Activated naive CD4-positive, alpha-beta T cell treated with anti-CD3 and anti-CD28 coated beads, Interleukin-2, amount 50 U/mL, for 24 hours (primary cell): ENCODE results near the gene S100A7.
"Not testable (repeated sequence)": the region's sequence is repeated elsewhere in the genome, so short reads cannot be mapped to it uniquely, and the experiment has no call there.

Experiments used
- H3K27ac Mint-ChIP-seq: one replicate; pipeline ENCODE4 v1.8.0; 2021; ENCODE audit warnings: mild to moderate bottlenecking, mixed read lengths
- H3K27me3 Mint-ChIP-seq: one replicate; pipeline ENCODE4 v1.8.0; 2021; ENCODE audit warnings: mixed read lengths
- H3K36me3 Mint-ChIP-seq: one replicate; pipeline ENCODE4 v1.8.0; 2021; ENCODE audit warnings: mixed read lengths
- H3K4me1 Mint-ChIP-seq: one replicate; pipeline ENCODE4 v1.8.0; 2021; ENCODE audit warnings: mixed read lengths
- H3K4me3 Mint-ChIP-seq: one replicate; pipeline ENCODE4 v1.8.0; 2021; ENCODE audit warnings: mild to moderate bottlenecking, mixed read lengths
- H3K9me3 Mint-ChIP-seq: one replicate; pipeline ENCODE4 v1.8.0; 2021; ENCODE audit warnings: mixed read lengths

Gene S100A7

DNA sequence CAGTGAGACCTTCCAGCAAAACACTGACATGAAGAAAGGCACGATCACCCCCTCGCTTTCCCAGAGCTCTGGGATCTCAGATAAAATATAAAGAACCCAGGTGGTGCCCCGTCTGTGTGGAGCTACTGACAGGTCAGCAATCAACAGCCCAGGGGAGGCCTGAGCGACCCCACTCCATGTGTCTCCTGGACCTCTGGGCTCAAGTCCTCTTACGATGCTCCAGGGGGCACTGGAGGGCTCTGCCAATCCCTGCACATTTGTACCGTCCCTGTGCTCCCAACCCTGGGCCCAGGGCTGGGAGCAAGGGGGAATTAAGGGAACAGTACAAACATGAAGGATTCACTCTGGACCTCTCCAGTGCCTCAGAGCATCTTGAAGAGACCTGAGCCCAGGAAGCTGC is 31.7 kb downstream of the S100A7 start:
- Mint-ChIP-seq H3K27me3 (peaks cover 23% of the 10 kb centered on the region), H3K9me3 (no peaks in the 10 kb centered on the region), H3K4me1 (no peaks in the 10 kb centered on the region), H3K27ac (no peak overlapping the region), H3K36me3 (no peaks in the 10 kb centered on the region), H3K4me3 (no peak overlapping the region)

DNA sequence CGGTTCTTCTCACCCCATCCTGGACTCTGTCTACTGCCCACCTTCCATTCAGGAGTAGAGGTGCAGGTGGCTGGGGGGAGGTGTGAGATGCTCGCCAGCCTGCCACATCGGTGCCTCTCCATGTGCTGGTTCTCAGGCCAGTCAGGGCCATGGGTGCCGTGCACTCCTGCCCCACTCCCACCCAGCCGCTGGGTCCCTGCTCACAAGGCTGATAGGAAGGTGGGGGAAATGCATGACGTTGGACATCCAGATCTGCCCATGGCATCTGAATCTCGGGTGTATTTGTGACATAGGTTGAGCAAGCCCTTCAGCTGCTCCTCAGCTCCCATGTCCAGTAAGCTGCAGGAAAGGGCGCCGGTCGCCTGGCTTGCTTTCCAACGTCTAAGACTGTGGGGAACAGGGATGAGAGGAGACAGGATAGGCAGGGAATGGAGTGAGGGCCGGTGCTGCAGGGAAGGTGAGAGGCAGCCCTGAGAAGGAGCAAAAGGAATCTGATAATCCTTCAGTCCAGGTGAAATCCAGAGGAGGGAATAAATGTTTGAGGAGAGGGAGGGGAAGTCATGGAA is 32.3 kb downstream of the S100A7 start:
- H3K36me3 Mint-ChIP-seq = no peaks in the 10 kb centered on the region
- no peak overlapping the region for H3K27ac Mint-ChIP-seq
- H3K4me1 Mint-ChIP-seq = no peaks in the 10 kb centered on the region
- H3K27me3 Mint-ChIP-seq = peaks cover 24% of the 10 kb centered on the region
- peaks cover 5% of the 10 kb centered on the region for H3K9me3 Mint-ChIP-seq
- H3K4me3 Mint-ChIP-seq = no peak overlapping the region

DNA sequence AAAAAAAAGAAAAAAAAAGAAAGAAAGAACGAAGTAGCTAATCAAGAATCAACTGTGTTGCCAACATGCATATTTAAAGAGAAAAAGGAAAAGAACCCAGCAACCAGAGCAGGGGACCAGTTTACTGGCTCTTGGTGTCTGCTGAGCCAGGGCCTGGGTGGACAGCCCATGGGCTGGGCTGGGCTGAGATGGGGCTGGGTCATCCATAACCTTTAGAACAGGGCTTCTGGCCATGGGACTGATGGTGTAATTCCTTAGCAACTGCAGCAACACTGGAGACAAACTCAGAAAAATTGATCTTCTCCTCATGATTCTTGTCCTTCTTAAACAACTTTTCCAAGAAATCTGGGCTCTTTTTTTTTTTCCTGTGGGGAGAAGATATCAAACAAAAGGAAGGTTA is 33.6 kb downstream of the S100A7 start:
- Mint-ChIP-seq H3K9me3 (peaks cover 6% of the 10 kb centered on the region), H3K4me1 (no peaks in the 10 kb centered on the region), H3K4me3 (no peak overlapping the region), H3K27ac (no peak overlapping the region), H3K27me3 (peaks cover 24% of the 10 kb centered on the region), H3K36me3 (no peaks in the 10 kb centered on the region)

DNA sequence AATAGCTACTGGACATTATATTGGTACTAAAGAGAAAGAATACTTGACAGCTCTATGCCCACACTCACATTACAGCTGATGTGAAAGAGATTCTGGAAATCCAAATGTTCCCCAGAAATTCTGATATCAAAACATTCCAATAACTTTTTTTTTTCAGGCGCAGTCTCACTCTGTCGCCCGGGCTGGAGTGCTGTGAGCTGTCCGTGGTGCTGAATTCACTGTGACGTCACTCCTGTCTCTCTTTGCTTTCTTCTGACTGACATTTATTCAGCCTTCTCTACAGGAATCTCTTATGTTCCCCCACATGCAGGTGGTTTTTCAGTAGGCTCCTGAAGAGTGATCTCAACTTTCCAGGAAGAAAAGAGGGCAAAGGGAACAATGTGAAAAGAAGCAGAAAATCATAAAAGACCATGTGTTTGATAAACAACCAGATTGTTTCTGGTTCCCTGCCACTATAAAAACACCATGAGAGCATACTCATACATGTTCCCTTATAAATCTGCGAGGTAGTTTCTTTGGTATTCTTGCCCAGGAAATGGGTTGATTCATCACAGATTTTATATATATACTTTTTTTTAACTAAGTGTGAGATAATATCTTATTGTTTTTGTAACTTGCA is 37.9 kb downstream of the S100A7 start:
- H3K27me3 Mint-ChIP-seq = peaks cover 34% of the 10 kb centered on the region
- H3K9me3 Mint-ChIP-seq = peaks cover 6% of the 10 kb centered on the region
- H3K4me1 Mint-ChIP-seq = no peaks in the 10 kb centered on the region
- no peak overlapping the region for H3K4me3 Mint-ChIP-seq
- no peak overlapping the region for H3K27ac Mint-ChIP-seq
- no peaks in the 10 kb centered on the region for H3K36me3 Mint-ChIP-seq

DNA sequence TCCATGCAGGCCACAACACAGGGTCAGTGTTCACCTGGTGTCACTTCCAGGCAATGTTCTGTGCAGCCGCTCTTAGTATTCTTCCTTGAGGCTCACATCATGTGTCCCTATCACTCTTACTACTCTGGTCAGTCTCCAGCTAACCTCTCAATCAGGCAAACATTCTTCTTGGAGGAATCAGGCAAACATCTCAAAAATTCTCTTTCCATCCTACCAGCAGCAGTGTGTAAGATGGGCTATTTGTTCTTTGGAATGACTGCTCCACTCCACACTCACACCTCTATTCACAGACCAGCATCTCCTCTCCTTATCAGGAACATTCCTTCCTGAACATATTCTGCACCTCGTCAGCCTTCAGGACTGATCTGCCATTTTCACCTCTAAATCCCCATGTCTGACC is 40.1 kb downstream of the S100A7 start:
- no peak overlapping the region for H3K4me3 Mint-ChIP-seq
- no peak overlapping the region for H3K27ac Mint-ChIP-seq
- no peaks in the 10 kb centered on the region for H3K36me3 Mint-ChIP-seq
- no peaks in the 10 kb centered on the region for H3K4me1 Mint-ChIP-seq
- H3K9me3 Mint-ChIP-seq = peaks cover 6% of the 10 kb centered on the region
- peaks cover 30% of the 10 kb centered on the region for H3K27me3 Mint-ChIP-seq

DNA sequence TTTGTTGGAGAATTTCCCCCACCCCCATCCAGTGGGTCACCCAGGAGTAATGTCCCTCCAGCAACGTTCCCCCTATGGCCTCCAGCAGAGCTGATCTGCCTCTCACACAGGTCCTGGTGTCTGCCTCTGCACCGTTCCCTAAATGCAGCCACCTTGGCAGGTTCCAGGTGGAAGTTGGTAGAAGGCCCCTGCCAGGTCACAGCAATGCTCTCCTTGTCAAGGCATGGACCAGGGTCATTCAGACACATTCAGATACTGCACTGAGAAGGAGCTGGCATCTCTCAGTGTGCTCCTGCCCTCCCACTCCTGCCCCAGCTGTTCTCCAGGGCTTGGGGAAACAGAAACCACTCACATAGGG is 41.0 kb downstream of the S100A7 start:
- H3K27me3 Mint-ChIP-seq = peaks cover 23% of the 10 kb centered on the region

DNA sequence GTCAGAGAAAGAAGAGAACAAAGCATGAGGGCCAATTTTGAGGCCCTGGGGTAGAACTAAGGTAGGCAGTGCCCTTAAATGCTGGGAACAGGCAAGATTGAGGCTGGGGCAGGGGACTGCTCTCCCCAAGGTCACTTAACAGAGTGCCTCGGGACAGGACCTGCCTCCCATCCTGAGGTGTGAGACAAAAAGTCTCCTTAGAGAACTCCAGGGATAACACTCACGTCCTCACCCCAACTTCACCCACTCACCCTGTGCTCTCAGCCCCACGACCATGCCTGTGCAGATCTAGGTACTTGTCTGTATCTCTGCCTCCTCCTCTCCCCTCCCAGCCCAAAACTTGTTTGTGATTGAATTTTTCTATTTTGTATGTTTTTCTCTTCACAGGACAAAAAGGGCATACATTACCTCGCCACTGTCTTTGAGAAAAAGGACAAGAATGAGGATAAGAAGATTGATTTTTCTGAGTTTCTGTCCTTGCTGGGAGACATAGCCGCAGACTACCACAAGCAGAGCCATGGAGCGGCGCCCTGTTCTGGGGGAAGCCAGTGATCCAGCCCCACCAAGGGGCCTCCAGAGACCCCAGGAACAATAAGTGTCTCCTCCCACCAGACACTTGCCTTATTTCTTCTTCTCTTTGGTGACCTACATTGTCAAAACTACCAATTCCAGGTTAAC is 41.6 kb downstream of the S100A7 start:
- H3K9me3 Mint-ChIP-seq, H3K4me3 Mint-ChIP-seq, H3K4me1 Mint-ChIP-seq, H3K36me3 Mint-ChIP-seq, H3K27ac Mint-ChIP-seq: not testable (repeated sequence)
- H3K27me3 Mint-ChIP-seq = peaks cover 22% of the 10 kb centered on the region

More for the DNA sequence above, 41.0 kb downstream of the S100A7 start:
- not testable (repeated sequence) for H3K27ac Mint-ChIP-seq, H3K4me1 Mint-ChIP-seq, H3K9me3 Mint-ChIP-seq, H3K4me3 Mint-ChIP-seq, H3K36me3 Mint-ChIP-seq

DNA sequence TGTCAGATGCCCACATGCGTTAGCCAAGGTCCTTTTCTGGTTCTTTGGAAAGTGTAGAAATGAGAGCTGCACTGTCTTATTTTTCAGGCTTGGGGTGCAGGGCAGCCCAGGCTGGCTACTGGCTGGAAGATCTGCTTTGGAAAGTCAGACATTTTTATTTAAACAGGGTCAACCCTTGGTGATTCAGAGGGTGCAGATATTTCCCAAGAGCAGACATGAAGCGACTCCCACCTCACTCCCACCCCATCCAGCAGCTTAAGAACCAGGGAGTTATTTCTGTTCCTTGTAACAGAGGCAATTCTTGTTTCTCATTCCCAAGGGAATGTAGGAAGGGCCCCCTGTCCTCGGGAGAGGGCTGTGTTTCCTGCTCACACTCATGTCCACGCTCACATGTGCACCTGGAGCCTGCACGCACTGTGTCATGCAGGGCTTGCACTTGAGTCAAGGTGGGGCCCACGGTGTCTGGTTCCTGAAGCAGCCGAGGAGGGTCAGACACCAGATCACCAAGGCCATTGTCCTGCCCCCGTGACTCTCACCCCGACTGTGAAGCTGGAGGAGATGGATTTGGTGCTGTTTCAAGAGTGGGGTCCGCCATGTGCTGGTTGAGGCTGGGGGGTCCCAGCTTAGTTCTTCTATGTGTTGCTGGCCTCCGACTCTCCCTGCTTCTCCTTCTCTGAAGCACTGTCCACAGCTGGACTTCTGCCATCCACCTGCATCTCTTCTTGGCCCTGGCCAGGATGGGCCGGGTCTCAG is 43.1 kb downstream of the S100A7 start:
- H3K27ac Mint-ChIP-seq = no peak overlapping the region
- no peaks in the 10 kb centered on the region for H3K4me1 Mint-ChIP-seq
- no peaks in the 10 kb centered on the region for H3K9me3 Mint-ChIP-seq
- peaks cover 20% of the 10 kb centered on the region for H3K27me3 Mint-ChIP-seq
- no peaks in the 10 kb centered on the region for H3K36me3 Mint-ChIP-seq
- H3K4me3 Mint-ChIP-seq = no peak overlapping the region

DNA sequence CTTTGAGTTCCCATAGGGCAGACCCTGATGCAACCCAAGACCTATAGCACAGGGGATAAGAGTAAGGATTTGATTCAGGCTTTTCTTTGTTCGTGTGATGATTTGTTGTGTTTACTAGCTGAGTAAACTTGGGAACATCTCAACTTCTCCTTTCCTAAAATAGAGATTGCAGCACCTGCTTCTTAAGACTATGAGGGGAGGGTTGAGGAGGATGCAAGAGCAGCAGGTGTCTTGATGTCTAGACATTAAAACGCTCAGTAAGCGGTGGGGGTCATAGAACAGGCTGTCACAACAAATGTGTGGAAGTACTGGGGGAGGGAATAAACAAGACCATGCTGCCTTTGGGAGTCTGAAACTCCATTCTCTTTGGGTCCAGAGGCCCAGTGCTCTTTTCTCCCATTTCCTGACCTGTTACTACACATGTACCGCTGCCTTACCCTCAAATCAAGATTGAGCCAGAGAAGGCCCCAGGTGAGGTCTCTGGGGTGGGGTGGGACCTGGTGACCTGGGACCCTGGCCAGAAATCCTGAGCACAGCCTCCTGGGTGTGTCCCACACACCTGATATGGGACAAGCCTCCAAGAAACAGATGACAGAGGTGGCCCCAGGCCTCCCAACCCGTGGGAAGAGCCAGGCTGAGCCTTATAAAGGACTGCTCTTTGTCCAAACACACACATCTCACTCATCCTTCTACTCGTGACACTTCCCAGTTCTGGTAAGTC is 44.4 kb downstream of the S100A7 start, which contains the start of gene S100A7A:
Gene S100A7A, plus strand, starts transcription at position 671 of the 721 bp plus-strand sequence. CDS start 1,563 bp downstream, outside the sequence.
- Mint-ChIP-seq H3K4me1 (no peaks in the 10 kb centered on the region), H3K36me3 (no peaks in the 10 kb centered on the region), H3K9me3 (no peaks in the 10 kb centered on the region), H3K4me3 (no peak within 1 kb of the TSS), H3K27me3 (peaks cover 20% of the 10 kb centered on the region), H3K27ac (no peak within 1 kb of the TSS)

DNA sequence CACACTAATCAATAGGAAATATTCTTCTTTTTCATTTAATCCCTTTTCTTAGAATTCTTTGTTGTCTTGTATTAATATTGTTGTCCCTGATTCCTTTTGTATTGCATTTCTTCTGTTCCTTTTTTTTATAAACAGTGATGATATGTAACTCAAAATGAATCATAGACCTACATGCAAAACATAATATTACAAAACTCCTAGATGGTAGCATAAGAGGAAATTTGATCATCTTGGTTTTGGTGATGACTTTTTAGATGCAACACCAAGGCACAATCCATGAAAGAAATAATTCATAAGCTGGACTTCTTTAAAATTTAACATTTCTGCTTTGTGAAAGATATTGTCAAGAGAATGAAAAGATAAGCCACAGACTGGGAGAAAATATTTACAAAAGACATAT is 46.5 kb downstream of the S100A7 start:
- H3K9me3 Mint-ChIP-seq, H3K4me3 Mint-ChIP-seq, H3K27ac Mint-ChIP-seq, H3K4me1 Mint-ChIP-seq, H3K36me3 Mint-ChIP-seq: not testable (repeated sequence)
- H3K27me3 Mint-ChIP-seq = peaks cover 17% of the 10 kb centered on the region
